ENCODE data around the gene PLXNA4. TPM values are rescaled to one million over a fixed set of nuclear protein-coding genes. Genes with fewer than 3 reads are reported as not detected.

The PLXNA4 gene
- polyA plus RNA-seq, 2 of the 4 experiments (the other 2 are of a cell fraction): 0.12 to 0.34 TPM

DNA sequence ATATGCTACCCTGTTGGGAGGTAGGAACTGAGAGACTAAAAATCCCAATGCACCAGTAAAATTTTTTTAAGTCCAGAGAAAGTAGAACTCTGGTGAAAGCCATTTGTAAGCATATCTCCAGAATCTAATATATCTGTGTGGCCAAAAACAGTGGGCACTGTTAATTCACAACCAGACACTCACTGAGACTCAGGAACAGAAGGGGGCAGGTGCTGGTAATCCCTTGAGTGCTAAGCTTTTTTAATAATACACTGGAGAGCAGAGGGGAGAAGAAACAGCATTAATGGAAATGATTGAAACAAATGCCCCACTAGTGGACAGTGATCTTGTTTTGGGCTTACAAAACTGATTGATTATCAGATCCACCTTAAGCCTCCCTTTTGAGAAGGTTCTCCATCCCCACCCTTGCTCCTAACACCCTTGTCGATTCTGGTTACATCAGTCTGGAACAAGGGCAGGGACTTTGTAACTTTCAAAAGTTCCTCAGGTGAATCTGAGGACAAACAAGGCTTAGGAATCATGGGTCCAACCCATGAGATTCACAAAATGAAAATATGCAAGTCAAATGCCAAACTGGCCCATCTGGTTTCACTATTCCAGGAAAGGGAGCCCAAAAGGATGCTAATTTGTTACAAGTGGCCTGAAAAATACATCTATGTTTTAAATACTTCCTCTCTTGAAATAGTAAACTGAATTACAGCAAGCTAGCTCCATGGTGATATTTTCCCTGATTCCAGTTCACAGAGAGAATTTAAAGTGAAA lies 29.7 kb downstream of the PLXNA4 start (continued):
- TF ChIP-seq PBX3 (IDR thresholded peaks at IDR 0.05) (no peak), SREBF2 (IDR thresholded peaks at IDR 0.05) (no peak), ESRRA (IDR thresholded peaks at IDR 0.05; ENCODE audit: borderline replicate concordance, low read length) (no peak)

DNA sequence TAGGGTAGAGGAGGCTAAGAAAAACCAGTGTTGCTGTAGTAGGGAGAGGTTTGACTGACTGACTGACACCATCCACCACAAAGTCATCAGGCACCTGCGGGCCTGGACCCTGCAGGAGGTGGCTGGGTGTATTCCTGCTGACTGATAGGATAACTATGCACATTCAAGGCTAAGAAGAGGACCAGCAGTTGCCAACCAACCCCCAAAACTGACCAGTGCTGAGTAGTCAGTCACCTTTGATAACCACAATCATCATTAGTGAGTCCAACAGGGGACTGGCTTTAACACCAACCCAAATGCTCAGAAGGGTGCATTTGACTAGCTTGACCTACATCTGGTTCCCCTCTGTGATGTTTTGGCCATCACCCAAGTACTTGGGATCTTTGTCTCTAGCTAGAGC lies 30.5 kb downstream of the PLXNA4 start:
- H3K9me3 ChIP-seq: peaks cover 12% of the 10 kb centered on the region
- 0% methylated on average over 1 of the region's 1 CpG for WGBS (ENCODE audit: missing lambda C conversion rate)
- FAIRE-seq (no peak), ATAC-seq (no peak), DNase-seq (ENCODE audit: low read depth in 1 of 2, low spot score in 1 of 2) (no peak)
- no peak overlapping the region for H3K4me2 ChIP-seq
- H3K4me1 ChIP-seq: no peaks in the 10 kb centered on the region
- H3K27ac ChIP-seq: no peak overlapping the region
- TF ChIP-seq KDM5A (IDR thresholded peaks at IDR 0.05) (no peak), CBX8 (IDR thresholded peaks at IDR 0.05) (no peak), NR3C1 (IDR thresholded peaks at IDR 0.05) (no peak), EHMT2 (IDR thresholded peaks at IDR 0.05; ENCODE audit: low read depth) (no peak), HOXB13 (CRISPR knock-in tag; IDR thresholded peaks at IDR 0.05; ENCODE audit: low read depth) (no peak), TFCP2L1 (CRISPR knock-in tag; IDR thresholded peaks at IDR 0.05) (no peak), GATA3 (IDR thresholded peaks at IDR 0.05; ENCODE audit: borderline replicate concordance) (no peak), HES2 (IDR thresholded peaks at IDR 0.05) (no peak), ZNF302 (CRISPR knock-in tag; IDR thresholded peaks at IDR 0.05) (no peak), ZSCAN20 (CRISPR knock-in tag; IDR thresholded peaks at IDR 0.05) (no peak), HDAC2 (IDR thresholded peaks at IDR 0.05) (no peak), POLR2AphosphoS2 (conservative IDR thresholded peaks at IDR 0.05; ENCODE audit: low read length) (no peak)
- TF ChIP-seq, protein P1, sequence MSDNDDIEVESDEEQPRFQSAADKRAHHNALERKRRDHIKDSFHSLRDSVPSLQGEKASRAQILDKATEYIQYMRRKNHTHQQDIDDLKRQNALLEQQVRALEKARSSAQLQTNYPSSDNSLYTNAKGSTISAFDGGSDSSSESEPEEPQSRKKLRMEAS (IDR thresholded peaks at IDR 0.05): no peak
- TF ChIP-seq, protein P2, sequence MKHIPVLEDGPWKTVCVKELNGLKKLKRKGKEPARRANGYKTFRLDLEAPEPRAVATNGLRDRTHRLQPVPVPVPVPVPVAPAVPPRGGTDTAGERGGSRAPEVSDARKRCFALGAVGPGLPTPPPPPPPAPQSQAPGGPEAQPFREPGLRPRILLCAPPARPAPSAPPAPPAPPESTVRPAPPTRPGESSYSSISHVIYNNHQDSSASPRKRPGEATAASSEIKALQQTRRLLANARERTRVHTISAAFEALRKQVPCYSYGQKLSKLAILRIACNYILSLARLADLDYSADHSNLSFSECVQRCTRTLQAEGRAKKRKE (CRISPR knock-in tag; IDR thresholded peaks at IDR 0.05; ENCODE audit: low read depth): no peak
- POLR2A ChIA-PET: no interaction called here
- CTCF ChIA-PET: no interaction called here
- H3K4me3 ChIP-seq: no peak overlapping the region

DNA sequence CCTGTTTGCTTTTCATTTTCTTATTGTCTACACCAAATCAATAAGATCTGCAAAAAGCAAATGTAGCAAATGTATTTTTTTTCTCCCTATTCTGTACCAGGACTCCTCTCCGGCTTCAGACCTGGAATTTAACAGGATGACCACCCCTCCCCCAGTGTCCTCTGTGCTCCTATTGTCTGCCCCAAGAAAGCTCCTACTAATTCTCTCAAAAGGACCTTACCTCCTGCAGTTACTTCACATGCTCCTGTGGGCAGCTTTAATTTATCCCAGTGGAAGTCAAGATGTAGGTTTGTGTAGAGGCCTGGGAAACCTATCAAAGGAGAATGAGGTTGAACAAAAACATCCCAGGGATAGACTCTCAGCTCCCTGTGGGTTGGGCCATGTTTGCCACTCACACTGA lies 31.3 kb downstream of the PLXNA4 start:
- POLR2A ChIA-PET: no interaction called here
- TF ChIP-seq HEYL (CRISPR knock-in tag; IDR thresholded peaks at IDR 0.05): no peak
- H3K27ac ChIP-seq: no peak overlapping the region
- no peaks in the 10 kb centered on the region for H3K4me1 ChIP-seq
- H3K4me3 ChIP-seq: no peak overlapping the region
- H3K9me3 ChIP-seq: peaks cover 5% of the 10 kb centered on the region; the same call in 1 of the 3 replicates
- 12% methylated on average over 1 of the region's 1 CpG for WGBS (ENCODE audit: missing lambda C conversion rate)
- ATAC-seq (no peak), FAIRE-seq (no peak), DNase-seq (ENCODE audit: low read depth in 1 of 2, low spot score in 1 of 2) (no peak)
- CTCF ChIA-PET: no interaction called here
- H3K4me2 ChIP-seq: no peak overlapping the region

DNA sequence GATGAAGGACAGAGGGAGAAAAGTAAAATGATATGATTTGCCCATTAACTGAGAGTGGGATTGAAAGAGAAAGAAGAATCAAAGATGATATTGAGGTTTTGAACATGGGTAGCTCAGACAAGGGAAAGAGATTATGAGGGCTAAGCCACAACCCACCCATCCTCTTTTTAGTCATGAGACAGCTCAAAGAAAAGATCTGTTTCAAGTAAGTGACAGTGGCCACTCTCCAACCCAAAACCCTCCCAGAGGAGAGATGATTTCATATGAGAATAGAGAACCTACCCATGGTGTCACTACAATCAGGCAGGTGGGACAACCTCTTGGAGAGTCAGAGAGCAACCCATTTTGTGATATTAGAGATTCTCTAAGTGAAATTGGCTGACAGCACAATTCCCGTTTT lies 32.2 kb downstream of the PLXNA4 start:
- no peak for ATAC-seq

More for the DNA sequence above, 32.2 kb downstream of the PLXNA4 start:
- Histone ChIP-seq H3K4me2 (no peak overlapping the region), H3K4me3 (no peak overlapping the region), H3K27ac (no peak overlapping the region), H3K9me3 (no peaks in the 10 kb centered on the region), H3K4me1 (no peaks in the 10 kb centered on the region)
- CTCF ChIA-PET: interaction anchor here (0.6 to 1.8 kb wide), 6 partner anchors 21 to 864 kb away, joined by 3 to 4 read pairs (median 3); no protein-coding TSS in a partner anchor
- POLR2A ChIA-PET: no interaction called here
- TF ChIP-seq RCOR1 (IDR thresholded peaks at IDR 0.05; ENCODE audit: low read depth, low read length) (no peak), CHD4 (IDR thresholded peaks at IDR 0.05; ENCODE audit: borderline replicate concordance) (no peak), KDM1A (IDR thresholded peaks at IDR 0.05; ENCODE audit: low read depth) (no peak), MAFK (IDR thresholded peaks at IDR 0.05; ENCODE audit: partially characterized antibody) (no peak), BHLHE40 (IDR thresholded peaks at IDR 0.05; ENCODE audit: low read depth, low read length) (no peak), JUNB (IDR thresholded peaks at IDR 0.05) (no peak), MAZ (IDR thresholded peaks at IDR 0.05; ENCODE audit: borderline replicate concordance, low read depth, low read length) (no peak), KDM5A (IDR thresholded peaks at IDR 0.05) (no peak), RARB (CRISPR knock-in tag; IDR thresholded peaks at IDR 0.05) (no peak)
- TF ChIP-seq, protein P3, sequence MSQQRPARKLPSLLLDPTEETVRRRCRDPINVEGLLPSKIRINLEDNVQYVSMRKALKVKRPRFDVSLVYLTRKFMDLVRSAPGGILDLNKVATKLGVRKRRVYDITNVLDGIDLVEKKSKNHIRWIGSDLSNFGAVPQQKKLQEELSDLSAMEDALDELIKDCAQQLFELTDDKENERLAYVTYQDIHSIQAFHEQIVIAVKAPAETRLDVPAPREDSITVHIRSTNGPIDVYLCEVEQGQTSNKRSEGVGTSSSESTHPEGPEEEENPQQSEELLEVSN (IDR thresholded peaks at IDR 0.05; ENCODE audit: borderline replicate concordance, low read depth): no peak
- WGBS (ENCODE audit: missing lambda C conversion rate): 0% methylated on average over 1 of the region's 1 CpG
- FAIRE-seq (no peak), DNase-seq (ENCODE audit: low read depth in 1 of 2, low spot score in 1 of 2) (no peak)

Data from A549 (cell line).